GM23338 (cell line): ENCODE results near the gene TJAP1. TPM values are rescaled to one million over a fixed set of nuclear protein-coding genes. Genes with fewer than 3 reads are reported as not detected.
A peak's percentile ranks its signal among the peaks of the same experiment; 100 is the strongest.

ENCODE experiments used
- ATAC-seq: fragments of 200-7000 bp; cut with Tn5 transposase; 3 replicates; pipeline ENCODE4 v1.9.1; 2020
- DNase-seq: peaks from one replicate; pipeline ENCODE4 v3.0.0-alpha.2; 2015; ENCODE audit warnings: low spot score
- H2AFZ ChIP-seq: fragments of 200-600 bp; sonication (generic); 2 replicates; pipeline ENCODE4 v1.8.0; 2016; ENCODE audit warnings: antibody characterized with exemption, mild to moderate bottlenecking, moderate library complexity
- H3F3A ChIP-seq: fragments of 200-600 bp; sonication (generic); replicated peaks from 2 replicates; pipeline ENCODE4 v1.8.0; 2017; ENCODE audit warnings: antibody characterized with exemption, mixed run types, low read depth
- H3K27ac ChIP-seq: fragments of 200-600 bp; sonication (generic); 2 replicates; pipeline ENCODE4 v1.6.1; 2016; ENCODE audit warnings: low read depth
- H3K27me3 ChIP-seq: fragments of 200-600 bp; sonication (generic); 2 replicates; pipeline ENCODE4 v1.8.0; 2016; ENCODE audit warnings: mild to moderate bottlenecking, mixed run types, moderate library complexity; ENCODE audit not compliant: insufficient read depth
- H3K36me3 ChIP-seq: fragments of 200-600 bp; sonication (generic); 2 replicates; pipeline ENCODE4 v1.8.0; 2016; ENCODE audit warnings: mild to moderate bottlenecking; ENCODE audit not compliant: insufficient read depth
- H3K4me1 ChIP-seq: fragments of 200-600 bp; sonication (generic); 2 replicates; pipeline ENCODE4 v1.8.0; 2016; ENCODE audit warnings: mild to moderate bottlenecking, moderate library complexity; ENCODE audit not compliant: insufficient read depth
- H3K4me2 ChIP-seq: fragments of 200-600 bp; sonication (generic); 2 replicates; pipeline ENCODE4 v1.7.1; 2017; ENCODE audit warnings: mixed run types
- H3K4me3 ChIP-seq: fragments of 200-600 bp; sonication (generic); 2 replicates; pipeline ENCODE4 v1.6.1; 2016; ENCODE audit warnings: mixed run types
- H3K79me2 ChIP-seq: fragments of 200-600 bp; sonication (generic); replicated peaks from 2 replicates; pipeline ENCODE4 v1.8.0; 2017; ENCODE audit warnings: mild to moderate bottlenecking; ENCODE audit not compliant: insufficient read depth
- H3K9me2 ChIP-seq: fragments of 200-600 bp; sonication (generic); 2 replicates; pipeline ENCODE4 v1.8.0; 2017; ENCODE audit not compliant: insufficient read depth
- H4K20me1 ChIP-seq: fragments of 200-600 bp; sonication (generic); replicated peaks from 2 replicates; pipeline ENCODE4 v1.8.0; 2017; ENCODE audit warnings: mild to moderate bottlenecking; ENCODE audit not compliant: insufficient read depth
- H3K27ac Mint-ChIP-seq: 2 replicates; pipeline ENCODE4 v1.8.0; 2020; ENCODE audit warnings: inconsistent platforms, mild to moderate bottlenecking, moderate library complexity, mixed read lengths
- H3K27me3 Mint-ChIP-seq: 3 replicates; pipeline ENCODE4 v1.8.0; 2022; ENCODE audit warnings: low read depth, mild to moderate bottlenecking, moderate library complexity, mixed read lengths, inconsistent platforms; ENCODE audit not compliant: insufficient read depth, poor library complexity
- H3K36me3 Mint-ChIP-seq: 3 replicates; pipeline ENCODE4 v1.8.0; 2021; ENCODE audit warnings: low read depth, mild to moderate bottlenecking, inconsistent platforms, moderate library complexity, mixed read lengths
- H3K4me1 Mint-ChIP-seq: 3 replicates; pipeline ENCODE4 v1.8.0; 2020; ENCODE audit warnings: mild to moderate bottlenecking, inconsistent platforms, mixed read lengths
- H3K4me3 Mint-ChIP-seq: 3 replicates; pipeline ENCODE4 v1.8.0; 2021; ENCODE audit warnings: moderate library complexity, mild to moderate bottlenecking, inconsistent platforms, mixed read lengths
- H3K9me3 Mint-ChIP-seq: 3 replicates; pipeline ENCODE4 v1.8.0; 2020; ENCODE audit warnings: moderate library complexity, mild to moderate bottlenecking, inconsistent platforms, mixed read lengths
- CREB1 ChIP-seq: fragments of 250-450 bp; sonication (Bioruptor Pico); IDR thresholded peaks from 2 replicates; pipeline ENCODE4 v1.5.0; 2020; ENCODE audit warnings: low read depth, mild to moderate bottlenecking, moderate library complexity
- CTCF ChIP-seq, 2 experiments: fragments of 200-600 bp in 1 of 2; sonication (generic) in 1 of 2; conservative IDR thresholded peaks; 2 replicates each; pipeline versions ENCODE4 v1.5.1 to v1.6.1; 2016 to 2017; ENCODE audit warnings: antibody characterized with exemption in 2 of 2, low read depth in 2 of 2, mild to moderate bottlenecking in 2 of 2, moderate library complexity in 1 of 2
- ETS1 ChIP-seq: IDR thresholded peaks from 2 replicates; pipeline ENCODE4 v1.6.1; 2016; ENCODE audit warnings: antibody characterized with exemption
- EZH2phosphoT487 ChIP-seq: fragments of 200-600 bp; sonication (generic); IDR thresholded peaks from one replicate; pipeline ENCODE4 v1.8.1; 2018; ENCODE audit warnings: antibody characterized with exemption; ENCODE audit not compliant: unreplicated experiment
- JUNB ChIP-seq: IDR thresholded peaks from one replicate; pipeline ENCODE4 v1.6.1; 2016; ENCODE audit warnings: antibody characterized with exemption; ENCODE audit not compliant: unreplicated experiment
- POLR2AphosphoS5 ChIP-seq: IDR thresholded peaks from 2 replicates; pipeline ENCODE4 v1.6.1; 2016; ENCODE audit warnings: antibody characterized with exemption, low read depth
- STAT1 ChIP-seq: IDR thresholded peaks from one replicate; pipeline ENCODE4 v1.6.1; 2016; ENCODE audit warnings: antibody characterized with exemption; ENCODE audit not compliant: unreplicated experiment
- ZNF114 ChIP-seq: fragments of 250-450 bp; sonication (Bioruptor Pico); IDR thresholded peaks from 2 replicates; pipeline ENCODE4 v1.5.0; 2020; ENCODE audit warnings: mild to moderate bottlenecking, moderate library complexity
- ZNF331 ChIP-seq: fragments of 250-450 bp; sonication (Bioruptor Pico); IDR thresholded peaks from 2 replicates; pipeline ENCODE4 v1.5.0; 2020; ENCODE audit warnings: low read depth, mild to moderate bottlenecking, moderate library complexity
- ZNF462 ChIP-seq: fragments of 250-450 bp; sonication (Bioruptor Pico); IDR thresholded peaks from 2 replicates; pipeline ENCODE4 v1.5.0; 2020; ENCODE audit warnings: mild to moderate bottlenecking, moderate library complexity
- polyA plus RNA-seq: library from polyadenylated mRNA; unstranded; fragments of >200 nt; fragmentation: Nextera tagmentation; extraction: Ambion mirVana; gene quantifications from 2 replicates; pipeline ENCODE4 v1.2.1, GENCODE V29; 2016
- total RNA-seq: library from RNA; depleted of rRNA; stranded (reverse); fragments of >200 nt; shearing (Covaris generic); gene quantifications from 2 replicates; pipeline ENCODE4 v1.2.3, GENCODE V29; 2014

TJAP1 gene
- total and polyA plus RNA-seq, 2 experiments from 2014 or later, result 17.6 to 34.3 TPM

- TF ChIP-seq ETS1, result no peak
These were observed 32.8 kb downstream of the TJAP1 start, which contains the start of gene LRRC73 (continued) for GRCh38 chr6:43509984-43510826.

GRCh38 chr6:43510827-43511163 is 33.4 kb downstream of the TJAP1 start:
- Mint-ChIP-seq H3K4me1 (peaks cover 39% of the 10 kb centered on the region), H3K36me3 (peaks cover 40% of the 10 kb centered on the region), H3K27ac (0 out of 2 replicates have a peak overlapping the region, but pooled peaks have one; percentile 62), H3K9me3 (peaks cover 3% of the 10 kb centered on the region; the same call in 2 of the 3 replicates), H3K4me3 (peak overlapping the region; percentile 79), H3K27me3 (peaks cover 37% of the 10 kb centered on the region)
- H3K4me1 ChIP-seq, result peaks cover 14% of the 10 kb centered on the region
- H2AFZ ChIP-seq, result no peak overlapping the region
- peaks cover 16% of the 10 kb centered on the region for H3K79me2 ChIP-seq
- H3F3A ChIP-seq, result peaks cover 22% of the 10 kb centered on the region
- H3K4me2 ChIP-seq, result peak overlapping the region; percentile 95
- H3K36me3 ChIP-seq, result peaks cover 24% of the 10 kb centered on the region
- H3K9me2 ChIP-seq, result no peaks in the 10 kb centered on the region
- peak; percentile 19 for ATAC-seq
- peaks cover 26% of the 10 kb centered on the region for H3K27me3 ChIP-seq
- DNase-seq, result no peak
- peak overlapping the region; percentile 55; the same call in 1 of the 2 replicates for H3K27ac ChIP-seq
- no peak for TF ChIP-seq JUNB
- no peak for TF ChIP-seq CREB1
- TF ChIP-seq POLR2AphosphoS5, result no peak
- no peak for TF ChIP-seq ZNF331 (CRISPR knock-in tag)
- no peak for TF ChIP-seq ETS1
- TF ChIP-seq STAT1, result no peak
- TF ChIP-seq ZNF114, result no peak
- TF ChIP-seq ZNF462 (CRISPR knock-in tag), result no peak
- TF ChIP-seq CTCF (conservative IDR thresholded peaks at IDR 0.05; ENCODE audit: low read depth in 2 of 2), result no peak
- TF ChIP-seq EZH2phosphoT487, result no peak
- peaks cover 3% of the 10 kb centered on the region for H4K20me1 ChIP-seq
- peak overlapping the region; percentile 81 for H3K4me3 ChIP-seq
